GM21515 (cell line): ENCODE data around the gene MKRN1.
"Not testable (repeated sequence)": the region's sequence is repeated elsewhere in the genome, so short reads cannot be mapped to it uniquely, and the experiment has no call there.

Source experiments
- ATAC-seq: cut with Tn5 transposase; IDR thresholded peaks from one replicate; pipeline ENCODE4 v1.9.1; 2021; ENCODE audit not compliant: unreplicated experiment

MKRN1 gene

DNA sequence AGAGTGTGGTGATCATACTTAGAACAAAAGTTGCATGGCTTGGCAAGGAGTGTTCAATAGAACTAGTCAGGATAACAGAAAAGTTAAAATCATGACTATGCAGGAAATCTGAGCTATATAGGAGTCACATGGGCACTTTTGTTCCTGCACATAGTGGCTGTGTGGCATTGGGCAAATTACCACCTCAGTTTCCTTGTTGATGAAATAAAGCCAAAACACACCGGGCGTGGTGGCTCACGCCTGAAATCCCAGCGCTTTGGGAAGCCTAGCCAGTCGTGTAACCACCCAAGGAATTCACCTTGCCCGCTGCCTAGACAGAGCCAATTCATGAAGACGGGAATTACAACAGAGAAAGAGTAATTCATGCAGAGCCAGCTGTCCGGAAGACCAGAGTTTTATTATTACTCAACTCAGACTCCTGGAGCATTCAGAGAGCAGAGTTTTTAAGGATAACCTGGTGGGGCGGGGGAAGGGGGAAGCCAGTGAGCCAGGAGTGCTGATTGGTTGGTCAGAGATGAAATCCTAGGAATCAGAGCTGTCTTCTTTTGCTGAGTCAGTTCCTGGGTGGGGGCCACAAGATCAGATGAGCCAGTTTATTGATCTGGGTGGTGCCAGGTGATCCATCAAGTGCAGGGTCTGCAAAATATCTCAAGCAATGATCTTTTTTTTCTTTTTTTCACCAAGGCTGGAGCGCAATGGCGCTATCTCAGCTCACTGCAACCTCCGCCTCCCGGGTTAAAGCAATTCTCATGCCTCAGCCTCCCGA lies 6.4 kb upstream of the MKRN1 start:
- no peak for ATAC-seq

- ATAC-seq, result no peak
Measured at GRCh38 chr7:140484951-140485499, 5.7 kb upstream of the MKRN1 start.

DNA sequence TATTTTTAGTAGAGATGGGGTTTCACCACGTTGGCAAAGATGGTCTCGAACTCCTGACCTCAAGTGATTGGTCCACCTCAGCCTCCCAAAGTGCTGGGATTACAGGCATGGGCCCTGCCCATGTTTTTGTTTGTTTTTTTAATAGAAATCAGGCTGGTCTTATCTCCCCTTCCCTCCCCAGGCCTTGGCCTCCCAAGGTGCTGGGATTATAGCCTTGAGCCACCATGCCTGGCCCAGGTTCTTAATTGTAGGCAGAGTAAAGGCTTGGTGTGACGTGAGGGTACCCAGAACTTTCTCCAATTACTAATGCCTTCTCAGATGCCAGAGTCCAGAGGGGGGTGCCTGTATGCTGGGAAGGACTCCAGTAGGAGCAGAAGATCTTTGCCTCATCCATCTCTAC lies 5.2 kb upstream of the MKRN1 start:
- no peak for ATAC-seq

GRCh38 chr7:140479739-140480084 lies 407 bp upstream of the MKRN1 start:
- no peak for ATAC-seq

- ATAC-seq, result peak; percentile 25
Measured at GRCh38 chr7:140478246-140479061, 851 bp downstream of the MKRN1 start.

DNA sequence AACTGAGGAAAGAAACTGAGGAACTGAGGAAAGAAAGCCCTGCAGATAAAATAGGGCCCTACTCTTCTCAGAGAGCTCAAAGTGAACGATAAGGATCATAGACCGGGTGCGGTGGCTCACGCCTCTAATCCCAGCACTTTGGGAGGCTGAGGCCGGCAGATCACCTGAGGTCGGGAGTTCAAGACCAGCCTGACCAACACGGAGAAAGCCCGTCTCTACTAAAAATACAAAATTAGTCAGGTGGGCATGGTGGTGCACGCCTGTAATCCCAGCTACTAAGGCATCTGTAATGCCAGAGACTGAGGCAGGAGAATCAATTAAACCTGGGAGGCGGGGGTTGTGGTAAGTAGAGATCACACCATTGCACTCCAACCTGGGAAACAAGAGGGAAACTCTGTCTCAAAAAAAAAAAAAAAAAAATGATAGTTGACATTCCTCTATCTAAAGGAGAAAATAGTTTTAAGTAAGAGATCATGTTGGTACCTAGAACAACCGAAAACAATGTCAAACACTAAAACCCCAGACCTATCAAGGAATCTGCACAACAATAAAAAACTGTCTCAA lies 2.5 kb downstream of the MKRN1 start:
- no peak for ATAC-seq

DNA sequence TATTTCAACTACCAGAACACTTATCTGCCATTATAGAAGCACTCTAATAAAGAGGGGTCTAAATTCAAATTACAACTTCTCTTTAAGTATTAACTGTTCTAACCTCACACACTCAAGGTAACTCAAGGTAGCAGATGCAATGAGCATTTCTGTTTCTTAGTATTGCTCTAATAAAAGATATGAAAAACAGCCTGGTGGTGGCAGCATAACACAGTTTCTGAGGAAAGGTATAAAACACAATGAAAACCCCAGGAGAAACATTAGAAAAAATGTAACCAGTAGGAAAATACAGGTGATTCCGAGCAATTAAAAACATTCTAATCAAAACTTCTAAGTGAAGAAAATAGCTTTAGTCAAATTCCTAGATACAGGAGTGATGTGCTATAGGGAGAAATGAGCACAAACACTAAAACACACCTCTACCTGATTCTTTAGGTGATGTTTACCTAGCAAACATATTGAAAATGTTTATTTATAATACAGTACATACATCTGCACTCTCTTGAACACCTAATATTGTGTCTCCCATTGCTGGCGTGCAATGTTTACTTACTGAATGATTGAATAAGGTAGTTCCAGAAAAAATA lies 3.5 kb downstream of the MKRN1 start:
- no peak for ATAC-seq

- ATAC-seq, result no peak
Measured at GRCh38 chr7:140463111-140463510, 16.2 kb downstream of the MKRN1 start.

DNA sequence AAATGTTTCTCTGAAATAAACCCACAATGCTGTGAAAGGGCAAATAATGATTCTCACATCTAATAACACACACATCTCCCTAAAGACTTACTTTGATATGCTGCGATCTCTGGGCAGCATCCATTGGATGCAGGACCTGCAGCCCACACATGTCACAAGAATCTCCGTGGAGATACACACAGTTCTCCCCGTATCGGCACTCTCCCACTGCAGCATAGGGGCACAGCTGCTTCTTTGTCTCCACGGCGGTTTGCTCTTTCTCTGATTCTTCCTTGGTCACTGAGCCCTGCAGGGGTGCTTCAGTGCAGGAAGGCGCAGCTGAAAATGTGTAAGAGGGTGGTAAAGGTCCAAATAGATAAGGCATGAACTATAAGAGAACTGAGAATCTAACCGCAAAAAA lies 20.4 kb downstream of the MKRN1 start:
- ATAC-seq, result no peak

GRCh38 chr7:140458201-140458600 lies 21.1 kb downstream of the MKRN1 start:
- ATAC-seq, result no peak

DNA sequence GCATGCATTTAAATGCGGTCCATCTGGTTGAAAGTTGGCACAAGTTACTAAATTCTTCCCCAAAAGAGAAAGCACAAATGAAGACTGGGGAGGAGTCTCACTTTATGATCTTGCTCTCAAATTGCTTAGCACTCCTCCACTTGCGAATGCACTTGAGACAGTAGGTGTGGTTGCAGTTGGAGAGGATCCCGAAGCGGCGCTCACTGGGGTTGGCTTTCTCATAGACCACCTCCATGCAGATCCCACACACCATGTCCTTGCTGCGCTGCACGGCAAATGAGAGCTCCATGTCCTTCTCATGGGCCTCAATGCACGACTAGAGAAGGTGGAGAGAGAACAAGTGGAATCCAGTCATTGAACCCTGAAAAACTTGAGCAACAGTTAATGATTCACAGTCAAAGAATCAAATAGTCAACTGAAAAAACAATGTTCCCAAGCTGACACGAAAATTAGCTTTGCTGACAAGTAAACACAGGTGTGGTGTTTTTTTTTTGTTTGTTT lies 22.7 kb downstream of the MKRN1 start:
- no peak for ATAC-seq

DNA sequence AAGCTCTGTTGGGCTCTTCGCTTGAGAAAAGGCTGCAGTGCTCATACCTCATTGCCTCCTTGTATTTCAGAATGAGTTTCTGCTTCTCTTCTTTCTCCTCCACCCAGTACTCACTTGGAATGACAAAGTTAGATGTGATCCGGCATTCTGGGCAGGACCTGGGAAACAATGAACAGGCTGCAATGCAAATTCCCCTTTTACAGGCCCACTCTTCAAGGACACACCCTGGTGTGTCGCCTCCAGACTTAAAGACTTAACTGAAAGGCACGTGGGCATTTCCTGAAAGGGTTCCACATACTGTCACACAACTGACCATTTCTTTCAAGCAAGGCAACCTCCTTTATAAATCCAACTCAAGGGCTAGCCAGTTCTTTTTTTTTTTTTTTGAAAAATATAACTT lies 23.6 kb downstream of the MKRN1 start:
- no peak for ATAC-seq

- ATAC-seq, result no peak
Measured at GRCh38 chr7:140454657-140455015, 24.7 kb downstream of the MKRN1 start.

- ATAC-seq, result not testable (repeated sequence)
Measured at GRCh38 chr7:140453785-140454656, 25.3 kb downstream of the MKRN1 start.

DNA sequence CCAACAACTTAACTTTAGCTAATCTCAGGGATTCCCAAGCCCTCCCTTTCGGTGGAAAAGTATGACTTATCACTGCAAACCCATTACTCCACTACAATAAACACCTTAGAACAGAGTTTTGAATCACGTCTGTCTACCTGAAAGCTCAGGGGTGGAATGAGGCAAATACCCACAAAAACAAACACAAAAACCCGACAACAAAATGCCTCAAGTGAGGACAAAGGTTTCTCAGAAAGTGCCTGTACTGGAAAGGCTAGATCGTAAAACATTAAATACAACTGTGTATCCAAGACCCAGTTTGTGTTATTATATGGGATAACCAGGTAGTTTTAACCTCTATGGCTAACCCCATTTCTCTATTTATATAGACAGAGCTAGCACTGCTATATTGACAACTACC lies 26.0 kb downstream of the MKRN1 start:
- no peak for ATAC-seq

DNA sequence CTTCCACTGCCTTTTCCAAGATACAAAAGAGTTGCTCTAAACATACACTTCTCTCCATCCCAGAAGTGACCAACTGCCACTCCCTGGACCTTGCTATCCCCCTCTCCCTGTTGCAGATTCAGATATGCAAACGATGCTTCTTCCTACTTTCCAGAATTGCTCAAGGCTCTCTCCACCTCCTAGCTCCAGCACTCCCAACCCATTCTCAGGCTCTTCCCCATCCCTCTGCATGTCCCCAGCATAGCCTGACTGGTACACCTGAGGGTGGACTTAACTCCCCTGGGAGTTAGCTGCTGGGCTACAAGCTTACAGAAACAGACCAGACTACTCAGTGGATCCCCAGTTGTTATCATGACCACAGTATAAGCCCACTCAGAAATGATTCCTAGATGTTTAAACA lies 27.6 kb downstream of the MKRN1 start:
- no peak for ATAC-seq

DNA sequence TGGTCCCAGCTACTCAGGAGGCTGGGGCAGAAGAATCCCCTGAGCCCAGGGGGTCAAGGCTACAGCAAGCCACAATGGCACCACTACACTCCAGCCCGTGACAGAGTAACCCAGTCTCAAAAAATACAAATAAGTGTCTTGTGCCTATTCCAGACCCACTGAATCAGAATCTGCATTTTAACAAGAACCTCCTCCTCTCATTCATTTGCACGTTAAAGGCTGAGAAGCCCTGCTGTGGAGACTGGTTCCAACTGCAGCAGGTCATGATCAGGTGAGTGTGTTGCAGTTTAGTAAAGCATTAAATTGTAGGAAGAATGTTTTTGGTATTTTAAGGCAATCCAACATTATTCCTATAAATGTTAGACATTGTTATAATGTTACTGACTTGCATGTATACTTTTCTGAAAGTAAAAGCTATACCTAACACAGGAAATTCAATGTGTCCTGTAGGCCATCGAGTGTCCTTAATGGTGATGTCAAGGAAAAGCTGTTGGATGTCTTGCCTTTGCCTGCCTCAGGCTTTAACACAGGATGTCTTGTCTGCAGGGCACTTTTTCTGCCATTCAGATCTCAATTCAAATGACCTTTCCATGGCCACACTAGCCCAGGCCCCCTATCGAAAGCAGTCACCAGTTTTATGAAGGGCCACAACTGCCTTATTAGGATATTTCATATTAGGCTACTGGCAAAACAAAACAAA lies 30.4 kb downstream of the MKRN1 start:
- no peak for ATAC-seq

DNA sequence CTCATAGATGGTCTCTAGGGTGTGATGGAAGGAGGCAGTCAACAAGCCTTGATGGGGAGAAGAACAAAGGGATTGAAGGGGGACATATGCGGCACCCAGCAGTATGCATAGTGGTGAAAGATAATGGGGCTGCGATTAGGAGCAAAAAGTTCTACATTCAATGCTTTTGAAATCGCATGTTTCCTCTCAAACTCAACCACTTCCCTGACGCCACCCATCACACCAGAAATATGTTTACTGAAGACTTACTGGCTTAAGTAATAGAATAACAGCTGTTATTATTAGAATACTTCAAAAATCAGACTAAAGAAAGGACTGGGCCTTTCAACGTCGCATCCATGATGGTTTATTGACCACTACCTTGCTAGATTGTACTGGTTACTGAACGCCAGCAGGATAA lies 31.5 kb downstream of the MKRN1 start:
- no peak for ATAC-seq

DNA sequence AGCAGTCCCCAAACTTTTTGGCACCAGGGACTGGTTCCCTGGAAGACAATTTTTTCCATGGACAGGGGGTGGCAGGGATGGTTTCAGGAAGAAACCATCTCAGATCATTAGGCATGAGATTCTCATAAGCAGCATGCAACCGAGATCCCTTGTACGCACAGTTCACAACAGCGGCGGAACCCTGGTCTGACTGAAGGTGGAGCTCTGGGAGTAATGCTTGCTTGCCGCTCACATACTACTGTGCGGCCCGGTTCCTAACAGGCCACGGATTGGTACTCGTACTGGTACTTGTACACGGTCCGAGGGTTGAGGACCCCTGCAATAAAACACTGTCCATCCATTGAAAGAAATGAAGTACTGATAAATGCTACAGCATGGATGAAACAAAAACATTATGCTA lies 32.8 kb downstream of the MKRN1 start:
- ATAC-seq, result no peak

DNA sequence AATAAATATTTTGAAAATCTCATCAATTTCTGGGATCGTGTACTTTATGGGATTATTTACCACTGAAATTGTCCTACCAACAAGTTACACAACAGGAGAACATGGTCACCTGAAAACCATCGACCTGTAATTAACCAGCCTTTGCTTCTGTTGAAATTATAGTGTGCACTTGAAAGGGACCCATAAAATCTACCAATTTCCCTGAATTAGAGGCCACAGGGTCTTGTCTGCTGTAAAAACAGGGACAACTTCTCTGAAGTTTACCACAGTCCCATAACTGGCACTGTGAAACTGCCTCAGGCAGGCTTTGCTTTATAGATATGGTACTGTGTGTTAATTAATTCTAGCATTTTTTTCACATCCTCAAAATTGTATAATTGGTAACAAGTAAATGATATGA lies 37.8 kb downstream of the MKRN1 start:
- no peak for ATAC-seq
